ENCODE measurements around the gene MEF2D. TPM values are rescaled to one million over a fixed set of nuclear protein-coding genes. Genes with fewer than 3 reads are reported as not detected.

Gene MEF2D
- total RNA-seq, 1 donor from 2014 or later = 37.8 TPM

DNA sequence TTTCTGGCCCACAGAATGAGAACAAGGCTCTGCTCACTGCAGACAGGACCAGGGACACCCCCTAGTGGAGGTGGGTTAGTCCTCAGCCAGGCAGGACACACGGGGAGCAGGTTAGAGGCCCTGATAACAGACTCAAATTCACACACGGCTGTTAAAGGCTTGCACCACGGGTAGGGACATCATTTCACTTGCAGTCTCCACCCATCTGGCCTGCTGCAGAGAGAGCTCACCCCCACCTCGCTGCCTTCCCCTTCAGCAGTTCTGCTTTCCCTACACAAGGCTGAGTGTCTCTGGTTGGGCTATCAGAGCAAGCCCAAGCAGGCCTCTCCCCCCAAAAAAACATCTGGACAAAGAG is 20.6 kb downstream of the MEF2D start:
- no peak for DNase-seq (ENCODE audit: low spot score in 2 of 2, unreplicated experiment in 2 of 2)
- H3K4me1 Mint-ChIP-seq = no peaks in the 10 kb centered on the region
- no peak overlapping the region for H3K27ac Mint-ChIP-seq
- no peaks in the 10 kb centered on the region for H3K27me3 Mint-ChIP-seq (ENCODE audit: low read depth)
- peaks cover 31% of the 10 kb centered on the region for H3K36me3 Mint-ChIP-seq
- TF ChIP-seq, protein P1, sequence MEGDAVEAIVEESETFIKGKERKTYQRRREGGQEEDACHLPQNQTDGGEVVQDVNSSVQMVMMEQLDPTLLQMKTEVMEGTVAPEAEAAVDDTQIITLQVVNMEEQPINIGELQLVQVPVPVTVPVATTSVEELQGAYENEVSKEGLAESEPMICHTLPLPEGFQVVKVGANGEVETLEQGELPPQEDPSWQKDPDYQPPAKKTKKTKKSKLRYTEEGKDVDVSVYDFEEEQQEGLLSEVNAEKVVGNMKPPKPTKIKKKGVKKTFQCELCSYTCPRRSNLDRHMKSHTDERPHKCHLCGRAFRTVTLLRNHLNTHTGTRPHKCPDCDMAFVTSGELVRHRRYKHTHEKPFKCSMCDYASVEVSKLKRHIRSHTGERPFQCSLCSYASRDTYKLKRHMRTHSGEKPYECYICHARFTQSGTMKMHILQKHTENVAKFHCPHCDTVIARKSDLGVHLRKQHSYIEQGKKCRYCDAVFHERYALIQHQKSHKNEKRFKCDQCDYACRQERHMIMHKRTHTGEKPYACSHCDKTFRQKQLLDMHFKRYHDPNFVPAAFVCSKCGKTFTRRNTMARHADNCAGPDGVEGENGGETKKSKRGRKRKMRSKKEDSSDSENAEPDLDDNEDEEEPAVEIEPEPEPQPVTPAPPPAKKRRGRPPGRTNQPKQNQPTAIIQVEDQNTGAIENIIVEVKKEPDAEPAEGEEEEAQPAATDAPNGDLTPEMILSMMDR (IDR thresholded peaks at IDR 0.05; ENCODE audit: unreplicated experiment) = no peak
- H3K9me3 Mint-ChIP-seq = no peaks in the 10 kb centered on the region
- no peak overlapping the region for H3K4me3 Mint-ChIP-seq

DNA sequence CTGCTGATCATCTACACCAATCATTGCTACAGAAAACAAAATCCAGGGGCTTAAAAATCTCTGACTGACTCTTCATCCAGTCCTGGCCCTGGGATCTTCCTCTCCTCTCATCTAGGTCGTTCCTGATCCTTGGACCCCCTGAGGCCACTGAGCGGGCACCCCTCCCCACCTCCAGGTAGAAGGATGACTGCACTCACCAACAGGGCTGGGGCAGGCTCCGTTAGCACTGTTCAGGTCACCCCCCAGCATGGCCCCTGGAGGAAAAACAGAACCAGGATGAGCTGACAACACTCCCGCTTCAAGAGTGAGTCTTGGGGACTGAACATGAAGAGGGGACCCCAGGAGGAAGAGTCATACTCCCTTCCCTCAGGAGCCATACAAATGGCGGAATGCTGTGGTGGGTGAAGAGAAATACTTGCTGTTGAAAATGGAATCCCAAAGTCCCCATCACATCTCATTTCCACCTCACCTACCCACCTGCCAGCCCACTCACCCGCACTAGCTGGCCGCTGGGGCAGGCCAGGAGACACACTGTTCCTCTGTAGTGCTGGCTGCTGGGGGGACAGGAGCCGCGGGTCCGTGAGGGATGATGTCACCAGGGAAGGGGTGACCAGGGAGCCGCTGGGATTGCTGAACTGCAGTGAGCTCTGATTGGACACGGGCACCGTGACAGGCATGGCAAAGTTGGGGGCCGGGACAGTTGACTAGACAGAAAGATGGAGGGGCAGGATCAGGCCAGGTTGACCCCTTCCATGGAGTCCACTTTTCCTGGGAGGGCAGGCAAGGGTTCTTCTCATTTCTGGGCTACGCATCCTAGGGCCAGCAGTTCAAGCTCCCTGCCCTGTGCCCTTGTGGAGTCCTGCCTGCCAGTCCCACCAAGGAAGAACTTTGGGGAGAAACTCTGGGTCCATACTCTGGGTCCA is 21.2 kb downstream of the MEF2D start:
- H3K4me1 Mint-ChIP-seq = no peaks in the 10 kb centered on the region
- H3K27ac Mint-ChIP-seq = no peak overlapping the region
- TF ChIP-seq, protein P1 (IDR thresholded peaks at IDR 0.05; ENCODE audit: unreplicated experiment) = no peak
- DNase-seq (ENCODE audit: low spot score in 2 of 2, unreplicated experiment in 2 of 2) = no peak
- H3K27me3 Mint-ChIP-seq (ENCODE audit: low read depth) = no peaks in the 10 kb centered on the region
- peaks cover 32% of the 10 kb centered on the region for H3K36me3 Mint-ChIP-seq
- no peak overlapping the region for H3K4me3 Mint-ChIP-seq
- no peaks in the 10 kb centered on the region for H3K9me3 Mint-ChIP-seq

DNA sequence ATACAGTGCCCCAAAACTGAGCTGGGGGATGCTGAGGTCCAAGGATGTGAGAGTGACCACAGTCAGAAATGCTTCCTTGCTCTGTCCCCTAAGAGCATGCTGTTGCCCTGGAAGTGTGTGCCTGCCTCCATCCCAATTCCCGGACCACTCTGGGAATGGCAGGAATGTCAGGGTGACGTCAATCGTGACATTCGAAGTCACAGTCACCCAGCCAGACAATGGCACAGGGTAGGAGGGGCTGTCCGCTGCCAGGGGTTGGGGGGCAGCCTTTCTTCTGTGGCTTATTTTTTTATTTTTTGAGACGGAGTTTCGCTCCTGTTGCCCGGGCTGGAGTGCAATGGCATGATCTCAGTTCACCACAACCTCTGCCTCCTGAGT is 22.3 kb downstream of the MEF2D start:
- TF ChIP-seq, protein P1 (IDR thresholded peaks at IDR 0.05; ENCODE audit: unreplicated experiment) = no peak
- H3K9me3 Mint-ChIP-seq = no peaks in the 10 kb centered on the region
- H3K4me1 Mint-ChIP-seq = no peaks in the 10 kb centered on the region
- no peak for DNase-seq (ENCODE audit: low spot score in 2 of 2, unreplicated experiment in 2 of 2)
- no peak overlapping the region for H3K27ac Mint-ChIP-seq
- no peaks in the 10 kb centered on the region for H3K27me3 Mint-ChIP-seq (ENCODE audit: low read depth)
- no peak overlapping the region for H3K4me3 Mint-ChIP-seq
- H3K36me3 Mint-ChIP-seq = peaks cover 40% of the 10 kb centered on the region

DNA sequence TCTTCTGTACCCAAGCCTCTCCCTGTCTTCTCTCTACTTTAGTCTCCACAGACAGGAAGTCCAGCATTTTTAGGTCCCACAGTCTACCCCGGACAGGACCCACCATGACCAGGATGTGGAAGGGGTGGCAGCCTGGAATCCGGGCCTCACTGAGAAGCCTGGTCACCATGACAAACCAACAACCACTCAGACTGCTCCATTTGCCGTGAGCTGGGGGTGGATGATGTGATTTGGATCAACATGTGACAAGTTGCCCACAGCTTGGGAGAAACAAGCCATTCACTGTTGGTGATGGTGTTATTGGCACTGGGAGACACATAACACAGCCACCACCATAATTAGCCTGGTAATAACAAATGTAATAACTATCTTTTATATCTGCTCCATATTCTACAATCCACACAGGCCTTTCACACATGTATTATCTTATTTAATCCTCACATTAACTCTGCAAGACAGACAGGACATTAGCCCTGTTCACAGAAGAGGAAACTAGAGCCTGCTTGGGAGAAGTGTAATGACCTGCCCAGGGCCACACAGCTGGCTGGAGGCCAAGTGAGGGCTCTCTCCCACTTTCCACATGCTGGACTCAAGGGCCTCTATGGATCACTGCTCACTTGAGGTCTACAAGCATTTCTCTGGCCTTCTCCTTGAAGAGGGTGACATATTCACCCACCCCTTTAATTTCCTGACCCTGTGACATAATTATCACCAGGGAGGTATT is 22.9 kb downstream of the MEF2D start:
- no peak for DNase-seq (ENCODE audit: low spot score in 2 of 2, unreplicated experiment in 2 of 2)
- Mint-ChIP-seq H3K4me3 (no peak overlapping the region), H3K36me3 (peaks cover 42% of the 10 kb centered on the region), H3K27me3 (ENCODE audit: low read depth) (no peaks in the 10 kb centered on the region), H3K9me3 (no peaks in the 10 kb centered on the region), H3K4me1 (no peaks in the 10 kb centered on the region), H3K27ac (no peak overlapping the region)
- TF ChIP-seq, protein P1 (IDR thresholded peaks at IDR 0.05; ENCODE audit: unreplicated experiment) = no peak

DNA sequence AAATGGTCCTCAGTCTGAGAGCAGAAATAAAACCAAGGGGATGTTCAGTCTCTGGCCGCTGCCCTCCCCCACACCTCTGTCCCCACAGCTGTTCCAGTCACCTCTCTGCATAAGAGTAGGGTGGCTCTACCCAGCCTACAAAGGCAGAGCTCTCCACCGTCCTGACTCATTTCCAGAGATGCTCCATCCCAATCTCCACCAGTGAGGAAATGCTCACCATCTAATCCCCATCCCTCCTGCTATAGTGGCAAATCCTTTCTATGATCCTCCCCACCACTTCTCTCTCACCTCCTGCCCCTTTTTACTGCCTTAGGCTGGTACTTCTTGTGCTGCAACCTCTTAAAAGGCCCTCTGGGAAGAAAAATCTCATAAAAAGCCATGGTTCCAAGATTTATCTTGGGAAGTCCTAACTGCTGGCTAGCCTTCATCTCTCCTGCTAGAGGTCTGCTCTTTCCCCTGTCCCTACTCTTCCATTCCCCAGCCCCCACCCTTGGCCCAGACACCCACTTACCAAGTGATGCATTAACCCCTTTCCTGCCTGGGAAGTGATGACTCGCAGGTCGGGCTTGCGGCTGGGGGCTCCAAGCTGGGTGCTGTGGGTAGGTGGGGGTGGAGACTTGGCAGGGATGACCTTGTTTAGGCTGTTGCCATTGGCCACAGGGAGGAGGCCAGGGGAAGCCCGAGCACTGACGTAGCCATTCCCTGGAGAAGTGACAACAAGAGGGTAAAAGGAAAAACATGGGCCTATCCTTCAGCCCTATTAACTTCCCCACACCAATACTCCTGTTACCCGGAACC is 23.9 kb downstream of the MEF2D start:
- no peak overlapping the region for H3K4me3 Mint-ChIP-seq

More for the DNA sequence above, 23.9 kb downstream of the MEF2D start:
- H3K4me1 Mint-ChIP-seq = no peaks in the 10 kb centered on the region
- peaks cover 45% of the 10 kb centered on the region for H3K36me3 Mint-ChIP-seq
- no peaks in the 10 kb centered on the region for H3K27me3 Mint-ChIP-seq (ENCODE audit: low read depth)
- DNase-seq (ENCODE audit: low spot score in 2 of 2, unreplicated experiment in 2 of 2) = no peak
- TF ChIP-seq, protein P1 (IDR thresholded peaks at IDR 0.05; ENCODE audit: unreplicated experiment) = no peak
- no peaks in the 10 kb centered on the region for H3K9me3 Mint-ChIP-seq
- no peak overlapping the region for H3K27ac Mint-ChIP-seq

All from mesothelial cell of epicardium (in vitro differentiated cells).